Thoracic aorta (tissue), 2 donors: Measurements from ENCODE around the gene EDDM3A. TPM values are rescaled to one million over a fixed set of nuclear protein-coding genes. Genes with fewer than 3 reads are reported as not detected.

Experiments used
- ATAC-seq: fragments of 150-250 bp; one replicate; pipeline ENCODE4 v1.8.0; 2017; ENCODE audit warnings: low read depth; ENCODE audit not compliant: insufficient number of reproducible peaks, low FRiP score
- DNase-seq: peaks from one replicate; pipeline ENCODE4 v3.0.0-alpha.2; 2020; ENCODE audit warnings: low spot score
- H3K27ac ChIP-seq, 2 donors: fragments of 200-600 bp; sonication (generic); 1 replicate in 1 of 2; 2 replicates in 1 of 2; pipeline ENCODE4 v1.5.1; 2016; ENCODE audit warnings: mild to moderate bottlenecking in 2 of 2, moderate library complexity in 2 of 2
- H3K27me3 ChIP-seq: fragments of 200-600 bp; sonication (generic); replicated peaks from 2 replicates; pipeline ENCODE4 v1.6.0; 2016; ENCODE audit warnings: mild to moderate bottlenecking; ENCODE audit not compliant: insufficient read depth
- H3K36me3 ChIP-seq: fragments of 200-600 bp; sonication (generic); one replicate; pipeline ENCODE4 v1.5.1; 2016
- H3K4me1 ChIP-seq, 2 donors: fragments of 200-600 bp; sonication (generic); 1 replicate in 1 of 2; 2 replicates in 1 of 2; pipeline versions ENCODE4 v1.5.1 to v1.6.0; 2016; ENCODE audit warnings: low read depth in 2 of 2, mild to moderate bottlenecking in 1 of 2; ENCODE audit not compliant: control insufficient read depth in 1 of 2
- H3K4me3 ChIP-seq: fragments of 200-600 bp; sonication (generic); 2 replicates; pipeline ENCODE4 v1.5.1; 2016; ENCODE audit warnings: mild to moderate bottlenecking
- H3K9me3 ChIP-seq: fragments of 200-600 bp; sonication (generic); 2 replicates; pipeline ENCODE4 v1.5.1; 2016
- CTCF ChIP-seq: fragments of 200-600 bp; sonication (generic); IDR thresholded peaks from one replicate; pipeline ENCODE4 v1.5.1; 2019; ENCODE audit warnings: antibody characterized with exemption
- total RNA-seq, 2 donors: library from RNA; depleted of rRNA; stranded (reverse); fragments of >200 nt; gene quantifications; one replicate each; pipeline versions ENCODE4 v1.1.0 to v1.2.3, GENCODE V29; 2016

EDDM3A gene
- total RNA-seq = not detected

GRCh38 chr14:20745571-20746358 lies at the start of gene EDDM3A:
EDDM3A (plus strand) TSS chr14:20745887; CDS start chr14:20747581, 1,694 bp downstream.
- Histone ChIP-seq H3K36me3 (no peaks in the 10 kb centered on the region), H3K27ac (no peak within 1 kb of the TSS), H3K9me3 (no peaks in the 10 kb centered on the region), H3K27me3 (no peaks in the 10 kb centered on the region), H3K4me1 (no peaks in the 10 kb centered on the region), H3K4me3 (no peak within 1 kb of the TSS)
- DNase-seq (no peak), ATAC-seq (no peak)
- no peak for TF ChIP-seq CTCF

GRCh38 chr14:20696764-20697163 lies 48.9 kb upstream of the EDDM3A start:
- no peak for TF ChIP-seq CTCF
- Histone ChIP-seq H3K4me1 (no peaks in the 10 kb centered on the region), H3K36me3 (peaks cover 6% of the 10 kb centered on the region), H3K4me3 (no peak overlapping the region), H3K9me3 (no peaks in the 10 kb centered on the region), H3K27me3 (no peaks in the 10 kb centered on the region), H3K27ac (no peak overlapping the region)
- DNase-seq (no peak), ATAC-seq (no peak)

- peak; percentile 51 for TF ChIP-seq CTCF
- H3K36me3 ChIP-seq = peaks cover 6% of the 10 kb centered on the region
- H3K27me3 ChIP-seq = no peaks in the 10 kb centered on the region
- ATAC-seq (no peak), DNase-seq (no peak)
- H3K4me3 ChIP-seq = no peak overlapping the region
- H3K27ac ChIP-seq = no peak overlapping the region
- H3K4me1 ChIP-seq = no peaks in the 10 kb centered on the region
- no peaks in the 10 kb centered on the region for H3K9me3 ChIP-seq
These were observed 48.2 kb upstream of the EDDM3A start for GRCh38 chr14:20697273-20698017.

GRCh38 chr14:20698018-20698329 lies 47.7 kb upstream of the EDDM3A start:
- no peak overlapping the region for H3K27ac ChIP-seq
- H3K9me3 ChIP-seq = no peaks in the 10 kb centered on the region
- TF ChIP-seq CTCF = peak; percentile 6
- H3K36me3 ChIP-seq = peaks cover 6% of the 10 kb centered on the region
- H3K27me3 ChIP-seq = no peaks in the 10 kb centered on the region
- H3K4me3 ChIP-seq = no peak overlapping the region
- ATAC-seq (no peak), DNase-seq (no peak)
- no peaks in the 10 kb centered on the region for H3K4me1 ChIP-seq

- H3K4me1 ChIP-seq = no peaks in the 10 kb centered on the region
- H3K4me3 ChIP-seq = no peak overlapping the region
- peaks cover 6% of the 10 kb centered on the region for H3K36me3 ChIP-seq
- TF ChIP-seq CTCF = no peak
- H3K9me3 ChIP-seq = no peaks in the 10 kb centered on the region
- H3K27ac ChIP-seq = no peak overlapping the region
- no peaks in the 10 kb centered on the region for H3K27me3 ChIP-seq
- ATAC-seq (no peak), DNase-seq (no peak)
These were observed 46.8 kb upstream of the EDDM3A start for GRCh38 chr14:20698934-20699333.
